H1 (cell line): ENCODE measurements around the gene CHSY1. TPM values are rescaled to one million over a fixed set of nuclear protein-coding genes. Genes with fewer than 3 reads are reported as not detected.

ENCODE experiments used
- CTCF ChIA-PET: fragments of 300-600 bp; sonication (Branson Sonifier 250); formaldehyde crosslinking; loops from one replicate; lab custom pipeline; 2021; ENCODE audit not compliant: partially characterized antibody; lab: Charles Lee
- POLR2A ChIA-PET: fragments of 300-600 bp; sonication (Branson Sonifier 250); formaldehyde crosslinking; loops from one replicate; lab custom pipeline; 2021; ENCODE audit warnings: inconsistent platforms; ENCODE audit not compliant: partially characterized antibody; lab: Charles Lee
- DNase-seq, 2 experiments: peaks; one replicate each; pipeline versions ENCODE4 v3.0.0 to v3.0.0-alpha.2; 2010 to 2022; ENCODE audit warnings: low spot score in 2 of 2, low read depth in 1 of 2, mixed read lengths in 1 of 2
- FAIRE-seq: peaks from 2 replicates; lab custom pipeline; 2011; peaks lifted over from hg19 to GRCh38; lab: Jason Lieb, UNC
- H2AFZ ChIP-seq: 2 replicates; pipeline ENCODE4 v1.8.1; 2012; ENCODE audit warnings: low read length, inconsistent platforms
- H2AK5ac ChIP-seq: 2 replicates; pipeline ENCODE4 v1.6.1; 2013; ENCODE audit warnings: low read depth, low read length
- H2BK120ac ChIP-seq: replicated peaks from 2 replicates; pipeline ENCODE3; 2013; ENCODE audit warnings: low read depth, low read length, inconsistent platforms
- H2BK12ac ChIP-seq: 2 replicates; pipeline ENCODE4 v1.6.1; 2013; ENCODE audit warnings: low read depth, low read length
- H2BK15ac ChIP-seq: 2 replicates; pipeline ENCODE4 v1.6.1; 2013; ENCODE audit warnings: low read length
- H2BK20ac ChIP-seq: 2 replicates; pipeline ENCODE4 v1.6.1; 2013; ENCODE audit warnings: low read length
- H2BK5ac ChIP-seq: 2 replicates; pipeline ENCODE4 v1.6.1; 2013; ENCODE audit warnings: low read depth, low read length
- H3K14ac ChIP-seq: 2 replicates; pipeline ENCODE4 v1.6.1; 2013; ENCODE audit warnings: inconsistent platforms; ENCODE audit not compliant: insufficient read length
- H3K18ac ChIP-seq: 2 replicates; pipeline ENCODE4 v1.6.1; 2013; ENCODE audit warnings: low read length; ENCODE audit errors: extremely low read depth
- H3K23ac ChIP-seq: 2 replicates; pipeline ENCODE4 v1.6.1; 2013; ENCODE audit warnings: inconsistent platforms; ENCODE audit not compliant: insufficient read length
- H3K23me2 ChIP-seq: 2 replicates; pipeline ENCODE4 v1.6.1; 2013; ENCODE audit warnings: low read depth, low read length
- H3K27ac ChIP-seq: 2 replicates; pipeline ENCODE4 v1.6.1; 2011; ENCODE audit warnings: low read depth, low read length, inconsistent platforms
- H3K27me3 ChIP-seq, 4 experiments: replicated peaks in 1 of 4; 1 replicate in 1 of 4; 2 replicates in 3 of 4; pipeline versions ENCODE4 v1.6.1 to v1.8.1; 2011 to 2013; ENCODE audit warnings: low read length in 3 of 4, mild to moderate bottlenecking in 3 of 4, inconsistent platforms in 2 of 4, mixed read lengths in 2 of 4, moderate library complexity in 1 of 4; ENCODE audit not compliant: control insufficient read depth in 3 of 4, insufficient read depth in 3 of 4; ENCODE audit errors: extremely low read depth in 1 of 4
- H3K36me3 ChIP-seq, 4 experiments: 2 replicates each; pipeline versions ENCODE4 v1.6.1 to v1.8.1; 2011 to 2013; ENCODE audit warnings: mild to moderate bottlenecking in 4 of 4, low read length in 3 of 4, moderate library complexity in 2 of 4, control low read depth in 1 of 4, inconsistent platforms in 1 of 4; ENCODE audit not compliant: insufficient read depth in 4 of 4, control insufficient read depth in 2 of 4
- H3K4ac ChIP-seq: replicated peaks from 2 replicates; pipeline ENCODE3; 2013; ENCODE audit warnings: low read length, low read depth, mixed read lengths, inconsistent platforms; ENCODE audit not compliant: insufficient read length
- H3K4me1 ChIP-seq, 4 experiments: replicated peaks in 1 of 4; 1 replicate in 1 of 4; 2 replicates in 3 of 4; pipeline versions ENCODE4 v1.6.1 to v1.8.1; 2011 to 2013; ENCODE audit warnings: low read length in 3 of 4, inconsistent platforms in 2 of 4, mixed read lengths in 1 of 4; ENCODE audit not compliant: insufficient read depth in 4 of 4, control insufficient read depth in 3 of 4
- H3K4me2 ChIP-seq, 2 experiments: 2 replicates each; pipeline versions ENCODE4 v1.6.1 to v1.8.1; 2011 to 2013; ENCODE audit warnings: low read depth in 2 of 2, low read length in 2 of 2, control low read depth in 1 of 2, inconsistent platforms in 1 of 2, mild to moderate bottlenecking in 1 of 2; ENCODE audit not compliant: insufficient read depth in 1 of 2
- H3K4me3 ChIP-seq, 4 experiments: fragments of 200-600, 300-600 bp in 1 of 4; sonication (generic), shearing (Covaris generic), sonication (Bioruptor Twin) in 1 of 4; 2 replicates each; pipeline versions ENCODE4 v1.5.1 to v1.8.1; 2011 to 2016; ENCODE audit warnings: low read length in 4 of 4, low read depth in 3 of 4, control low read depth in 2 of 4, inconsistent platforms in 2 of 4, mild to moderate bottlenecking in 2 of 4, mixed read lengths in 1 of 4, moderate library complexity in 1 of 4; ENCODE audit not compliant: insufficient read depth in 2 of 4; ENCODE audit errors: extremely low read depth in 1 of 4
- H3K56ac ChIP-seq: replicated peaks from 2 replicates; pipeline ENCODE3; 2013; ENCODE audit warnings: low read depth, mild to moderate bottlenecking, mixed read lengths, low read length, inconsistent platforms; ENCODE audit not compliant: insufficient read length
- H3K79me1 ChIP-seq: 2 replicates; pipeline ENCODE4 v1.6.1; 2013; ENCODE audit warnings: low read depth, low read length, control low read depth
- H3K79me2 ChIP-seq, 2 experiments: 2 replicates each; pipeline versions ENCODE4 v1.6.1 to v1.8.1; 2012 to 2013; ENCODE audit warnings: low read length in 2 of 2, mild to moderate bottlenecking in 2 of 2, inconsistent platforms in 1 of 2; ENCODE audit not compliant: insufficient read depth in 2 of 2, control insufficient read depth in 1 of 2
- H3K9ac ChIP-seq, 4 experiments: replicated peaks in 1 of 4; 1 replicate in 1 of 4; 2 replicates in 3 of 4; pipeline versions ENCODE4 v1.6.1 to v1.8.1; 2011 to 2013; ENCODE audit warnings: low read depth in 3 of 4, low read length in 3 of 4, control low read depth in 2 of 4, mild to moderate bottlenecking in 2 of 4, moderate library complexity in 2 of 4, inconsistent platforms in 1 of 4; ENCODE audit errors: extremely low read depth in 1 of 4
- H3K9me3 ChIP-seq, 2 experiments: 2 replicates each; pipeline versions ENCODE4 v1.6.1 to v1.8.1; 2012 to 2013; ENCODE audit warnings: mild to moderate bottlenecking in 2 of 2, moderate library complexity in 2 of 2, control low read depth in 1 of 2, inconsistent platforms in 1 of 2, low read depth in 1 of 2, low read length in 1 of 2, mixed read lengths in 1 of 2; ENCODE audit not compliant: insufficient read depth in 2 of 2
- H4K20me1 ChIP-seq, 2 experiments: replicated peaks in 1 of 2; 2 replicates each; pipeline versions ENCODE3 to v1.8.1; 2011 to 2013; ENCODE audit warnings: inconsistent platforms in 2 of 2, low read length in 2 of 2, mild to moderate bottlenecking in 1 of 2; ENCODE audit not compliant: insufficient read depth in 2 of 2, control insufficient read depth in 1 of 2
- H4K5ac ChIP-seq: 2 replicates; pipeline ENCODE4 v1.6.1; 2013; ENCODE audit warnings: low read length, low read depth, mixed read lengths, inconsistent platforms; ENCODE audit not compliant: insufficient read length
- H4K8ac ChIP-seq: 2 replicates; pipeline ENCODE4 v1.8.0; 2013; ENCODE audit warnings: mild to moderate bottlenecking, moderate library complexity, low read length, inconsistent platforms; ENCODE audit not compliant: insufficient read depth; ENCODE audit errors: extremely low read depth
- H4K91ac ChIP-seq: replicated peaks from 2 replicates; pipeline ENCODE3; 2013; ENCODE audit warnings: low read length, mixed read lengths, inconsistent platforms; ENCODE audit not compliant: insufficient read length
- ASH2L ChIP-seq: fragments of 200-600, 300-600 bp; sonication (generic); IDR thresholded peaks from one replicate; pipeline ENCODE4 v1.7.1; 2017; ENCODE audit warnings: low read length
- BCL11A ChIP-seq, 2 experiments: IDR thresholded peaks; one replicate each; pipeline ENCODE4 v1.6.1; 2011; ENCODE audit warnings: low read depth in 2 of 2, low read length in 2 of 2, mild to moderate bottlenecking in 2 of 2
- CBX5 ChIP-seq: fragments of 300-800, 300-1000 bp; sonication (generic); IDR thresholded peaks from 2 replicates; pipeline ENCODE4 v1.7.1; 2016; ENCODE audit warnings: antibody characterized with exemption, low read length, low read depth
- EP300 ChIP-seq, 2 experiments: IDR thresholded peaks; 1 replicate in 1 of 2; 2 replicates in 1 of 2; pipeline ENCODE4 v1.6.1; 2011 to 2012; ENCODE audit warnings: low read depth in 2 of 2, low read length in 2 of 2, mild to moderate bottlenecking in 2 of 2, borderline replicate concordance in 1 of 2, inconsistent platforms in 1 of 2, moderate library complexity in 1 of 2
- FOSL1 ChIP-seq: IDR thresholded peaks from 2 replicates; pipeline ENCODE4 v1.6.1; 2011; ENCODE audit warnings: mild to moderate bottlenecking, low read depth, low read length, moderate library complexity; ENCODE audit not compliant: insufficient read depth
- JUND ChIP-seq: IDR thresholded peaks from 2 replicates; pipeline ENCODE4 v1.6.1; 2011; ENCODE audit warnings: mild to moderate bottlenecking, improper control_type of control experiment, low read length
- KDM4A ChIP-seq: IDR thresholded peaks from one replicate; pipeline ENCODE4 v1.7.1; 2012; ENCODE audit warnings: low read depth, mild to moderate bottlenecking, moderate library complexity, low read length, inconsistent platforms; ENCODE audit not compliant: severe bottlenecking
- MAFK ChIP-seq: IDR thresholded peaks from 2 replicates; pipeline ENCODE4 v1.6.1; 2012; ENCODE audit warnings: low read depth, mild to moderate bottlenecking, improper control_type of control experiment, low read length
- SAP30 ChIP-seq: fragments of 300-600 bp; sonication (generic); IDR thresholded peaks from 2 replicates; pipeline ENCODE4 v1.7.1; 2012; ENCODE audit warnings: low read length, moderate library complexity, mild to moderate bottlenecking, inconsistent platforms; ENCODE audit not compliant: insufficient read depth, insufficient replicate concordance
- SP1 ChIP-seq: IDR thresholded peaks from 2 replicates; pipeline ENCODE4 v1.6.1; 2011; ENCODE audit warnings: low read depth, low read length
- SRF ChIP-seq: IDR thresholded peaks from 2 replicates; pipeline ENCODE4 v1.6.1; 2011; ENCODE audit warnings: mild to moderate bottlenecking, low read depth, low read length, moderate library complexity
- TCF12 ChIP-seq: IDR thresholded peaks from 2 replicates; pipeline ENCODE4 v1.6.1; 2011; ENCODE audit warnings: low read depth, mild to moderate bottlenecking, low read length
- USF2 ChIP-seq: IDR thresholded peaks from 2 replicates; pipeline ENCODE4 v1.6.1; 2011; ENCODE audit warnings: low read length, improper control_type of control experiment
- WGBS, 2 experiments: shearing (Covaris generic) in 1 of 2; methylation state at CpG; one replicate each; pipeline versions ENCODE4 v1.1.6 to v1.1.7; 2013 to 2015; ENCODE audit warnings: low lambda C conversion rate in 2 of 2, mixed read lengths in 2 of 2, inconsistent platforms in 1 of 2, low coverage in 1 of 2, missing lambda C conversion rate in 1 of 2; ENCODE audit not compliant: insufficient replicate concordance in 2 of 2, insufficient coverage in 1 of 2, insufficient read length in 1 of 2; ENCODE audit errors: extremely low coverage in 1 of 2, missing lambda C conversion rate in 1 of 2; 5-methylcytosine and 5-hydroxymethylcytosine counted together
- polyA plus RNA-seq, 7 experiments: library from polyadenylated mRNA; depleted of rRNA in 3 of 7; stranded (reverse) in 5 of 7; unstranded in 2 of 7; fragments of >200 nt in 5 of 7; fragments of 200-250 nt in 2 of 7; gene quantifications; 1 replicate in 5 of 7; 2 replicates in 1 of 7; 4 replicates in 1 of 7; pipeline versions ENCODE4 v1.2.1 to v1.2.3, GENCODE V29; 2011 to 2013; ENCODE audit warnings: missing spikeins in 2 of 7, mixed read lengths in 2 of 7
- total RNA-seq: library from RNA; stranded (reverse); fragmentation: NEBNext Ultra II Directional; extraction: Animal tissue kit (Norgen Biotek cat#: 25700); gene quantifications from 2 replicates; pipeline ENCODE4 v1.2.1, GENCODE V29; 2021

CHSY1 gene
- total and polyA plus RNA-seq, 2 of the 8 experiments (the other 6 are each of a cell fraction or from before 2014, with no cell fraction given), result 24.9 to 60.7 TPM

GRCh38 chr15:101151288-101151687, 100.6 kb downstream of the CHSY1 start:
- Histone ChIP-seq H4K5ac (no peak overlapping the region), H3K9me3 (no peaks in the 10 kb centered on the region), H3K14ac (no peak overlapping the region), H3K36me3 (no peaks in the 10 kb centered on the region), H3K56ac (no peak overlapping the region), H3K4ac (peak overlapping the region; percentile 49), H2BK5ac (no peak overlapping the region; the same call in 1 of the 2 replicates), H3K18ac (no peak overlapping the region), H3K27me3 (no peaks in the 10 kb centered on the region; a peak in 2 of 7 replicates), H2BK12ac (no peak overlapping the region), H4K91ac (peak overlapping the region; percentile 42), H3K4me2 (no peak overlapping the region), H3K23ac (no peak overlapping the region), H3K27ac (no peak overlapping the region), H3K23me2 (no peaks in the 10 kb centered on the region), H2BK120ac (no peak overlapping the region), H2BK20ac (no peak overlapping the region), H3K4me1 (no peaks in the 10 kb centered on the region; a peak in 1 of 7 replicates), H4K20me1 (peaks cover 0 to 1% of the 10 kb centered on the region in 2 experiments), H3K4me3 (no peak overlapping the region), H4K8ac (no peak overlapping the region), H3K79me1 (no peaks in the 10 kb centered on the region), H2AK5ac (0 out of 2 replicates have a peak overlapping the region, but pooled peaks have one; percentile 39), H2AFZ (no peak overlapping the region), H3K79me2 (no peaks in the 10 kb centered on the region), H2BK15ac (0 out of 2 replicates have a peak overlapping the region, but pooled peaks have one; percentile 92), H3K9ac (no peak overlapping the region; a peak in 1 of 7 replicates)
- 89% methylated on average over 8 of the region's 8 CpGs; no CpG with 5 or more reads in 1 of the 2 experiments for WGBS, 2 experiments
- no peak for DNase-seq
- FAIRE-seq, result no peak
- POLR2A ChIA-PET, result interaction anchor here (1.4 kb wide), 1 partner anchor 10 kb away, joined by 3 read pairs; no protein-coding TSS in a partner anchor
- CTCF ChIA-PET, result interaction anchor here (1.2 to 10.7 kb wide), 7 partner anchors 10 to 138 kb away, joined by 3 to 128 read pairs (median 6); no protein-coding TSS in a partner anchor
- TF ChIP-seq ASH2L, result no peak
- no peak for TF ChIP-seq USF2
- TF ChIP-seq SRF, result no peak
- TF ChIP-seq EP300 (IDR thresholded peaks at IDR 0.05; ENCODE audit: borderline replicate concordance in 1 of 2, low read depth in 2 of 2, low read length in 2 of 2), result no peak
- no peak for TF ChIP-seq BCL11A (IDR thresholded peaks at IDR 0.05; ENCODE audit: low read depth in 2 of 2, low read length in 2 of 2)
- TF ChIP-seq TCF12, result no peak
- no peak for TF ChIP-seq KDM4A
- TF ChIP-seq SP1, result no peak
- TF ChIP-seq JUND, result no peak
- TF ChIP-seq MAFK, result no peak
- TF ChIP-seq SAP30, result no peak
- no peak for TF ChIP-seq CBX5
- no peak for TF ChIP-seq FOSL1
